Right ventricle myocardium superior (tissue), 1 donor: ENCODE results near the gene S100A2. TPM values are rescaled to one million over a fixed set of nuclear protein-coding genes. Genes with fewer than 3 reads are reported as not detected.
"Not testable (repeated sequence)": the region's sequence is repeated elsewhere in the genome, so short reads cannot be mapped to it uniquely, and the experiment has no call there.

Experiments
- ATAC-seq: fragments of 200-7000 bp; cut with Tn5 transposase; one replicate; pipeline ENCODE4 v1.9.1; 2020; ENCODE audit warnings: mild to moderate bottlenecking; ENCODE audit not compliant: poor library complexity
- DNase-seq: peaks from one replicate; pipeline ENCODE4 v3.0.0-alpha.2; 2020
- intact Hi-C: fragments of 100-400 bp; cut with DNase I; formaldehyde crosslinking; loops from one replicate; pipeline ENCODE4 v1.11.2; 2022
- total RNA-seq: library from RNA; stranded (reverse); fragmentation: NEBNext Ultra II Directional; extraction: Animal tissue kit (Norgen Biotek cat#: 25700); gene quantifications from one replicate; pipeline ENCODE4 v1.2.1, GENCODE V29; 2021
- donor health status: DM: no; HTN: yes; CAD: no; lungs with severe emphysema.

S100A2 gene
- total RNA-seq, 1 donor from 2014 or later = 2.3 TPM

GRCh38 chr1:153525088-153525728, 40.4 kb downstream of the S100A2 start:
- ATAC-seq = peak; percentile 55
- intact Hi-C loops = no loop called here
- no peak for DNase-seq

GRCh38 chr1:153522353-153523048, 43.1 kb downstream of the S100A2 start:
- intact Hi-C loops, DNase-seq, ATAC-seq: not testable (repeated sequence)

- DNase-seq, ATAC-seq, intact Hi-C loops: not testable (repeated sequence)
Observed at GRCh38 chr1:153521808-153522207, 43.8 kb downstream of the S100A2 start.

DNA sequence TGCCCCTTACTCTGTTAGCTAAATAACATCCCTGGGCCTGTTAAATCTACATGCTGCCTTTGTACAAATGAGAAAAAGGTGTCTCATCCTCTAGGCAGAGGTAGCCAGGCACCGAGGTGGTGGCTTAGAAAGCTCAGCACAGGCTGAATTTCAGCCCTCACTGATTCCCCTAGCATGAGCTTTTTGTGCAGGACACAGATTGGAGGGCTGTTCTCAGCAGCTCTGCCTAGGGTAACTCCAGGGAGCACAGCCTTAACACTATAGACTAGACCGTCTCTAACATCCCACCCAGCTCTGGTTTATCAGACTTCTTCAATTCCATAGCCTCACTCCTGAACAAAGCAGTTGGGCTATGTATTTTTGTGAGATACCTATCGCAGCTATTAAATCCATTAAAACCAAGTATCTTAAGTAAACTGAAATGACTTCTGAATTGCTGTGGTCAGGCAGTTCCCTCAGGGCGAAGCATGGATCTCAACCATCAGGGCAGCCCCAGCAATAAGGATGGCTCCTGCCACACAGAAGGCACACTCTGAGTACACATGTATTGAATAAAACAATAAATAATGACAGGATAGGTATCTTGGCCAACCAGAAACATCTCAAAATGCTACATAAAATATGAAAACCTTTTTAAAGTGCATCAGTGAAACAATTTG, 44.7 kb downstream of the S100A2 start:
- no peak for DNase-seq
- intact Hi-C loops = no loop called here
- ATAC-seq = no peak

GRCh38 chr1:153520137-153520691, 45.4 kb downstream of the S100A2 start:
- intact Hi-C loops, DNase-seq, ATAC-seq: not testable (repeated sequence)

DNA sequence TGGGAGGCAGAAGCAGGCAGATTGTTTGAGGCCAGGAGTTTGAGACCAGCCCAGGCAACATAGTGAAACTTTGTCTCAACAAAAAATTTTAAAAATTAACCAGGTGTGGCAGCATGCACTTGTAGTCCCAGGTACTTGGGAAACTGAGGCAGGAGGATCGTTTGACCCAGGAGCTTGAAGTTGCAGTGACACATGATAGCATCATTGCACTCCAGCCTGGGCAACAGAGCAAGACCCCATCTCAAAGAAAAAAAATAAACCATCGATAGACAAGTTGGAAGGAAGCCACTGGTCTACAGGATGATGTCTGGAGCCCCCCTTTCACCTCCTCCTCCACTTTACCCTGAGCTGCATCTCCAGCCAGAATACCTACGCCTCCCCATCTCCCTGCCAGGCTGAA, 46.4 kb downstream of the S100A2 start:
- ATAC-seq (no peak), DNase-seq (no peak)
- intact Hi-C loops = loop anchor here (10.0 kb wide), 1 partner anchor 236 kb away; no protein-coding TSS in a partner anchor

DNA sequence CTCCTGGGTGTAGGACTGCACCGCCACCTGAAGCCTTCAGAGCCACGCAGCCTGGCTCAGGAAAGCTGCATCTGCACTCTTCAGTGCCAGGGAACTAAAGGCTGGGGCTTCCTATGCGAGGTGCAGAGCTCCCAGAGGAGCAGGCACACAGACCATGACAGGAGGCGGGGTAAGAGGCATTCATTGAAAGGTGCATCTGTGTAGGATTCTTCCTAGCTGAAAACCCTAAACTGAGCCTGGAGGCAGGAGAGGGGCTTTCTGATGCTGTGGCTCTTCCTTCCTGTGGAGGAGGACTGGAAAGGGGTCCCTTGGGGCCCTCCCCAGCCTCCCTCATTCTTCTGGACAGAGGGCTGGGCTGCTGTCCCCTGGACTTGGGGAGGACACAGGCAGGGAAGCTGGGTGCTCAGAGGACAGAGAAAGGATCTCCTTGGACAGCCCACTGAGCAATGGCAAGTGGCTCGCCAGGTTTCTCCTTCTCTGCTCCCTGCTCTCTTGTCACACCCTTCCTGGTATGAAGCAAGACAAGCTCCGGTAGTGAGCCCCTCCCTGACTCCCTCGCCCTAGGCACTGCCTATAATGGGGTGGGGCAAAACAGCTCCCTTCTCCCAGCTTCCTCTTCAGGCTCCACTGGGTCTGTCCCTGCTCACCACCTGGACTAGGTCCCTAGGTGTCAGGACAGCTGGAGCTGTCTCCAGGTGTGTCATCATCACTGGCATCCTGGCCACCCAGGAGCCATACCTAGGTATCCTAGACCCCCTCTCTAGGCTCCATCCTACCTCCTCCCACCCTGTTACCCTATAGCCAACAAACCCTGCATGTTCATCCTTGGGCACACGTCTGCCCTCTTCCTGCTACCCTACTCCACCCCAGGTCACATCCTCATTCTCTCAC, 49.9 kb downstream of the S100A2 start:
- ATAC-seq = peak; percentile 55
- intact Hi-C loops = loop anchor here (10.0 kb wide), 1 partner anchor 239 kb away; no protein-coding TSS in a partner anchor

GRCh38 chr1:153513666-153514065, 52.0 kb downstream of the S100A2 start:
- no peak for ATAC-seq
- intact Hi-C loops = loop anchor here (10.0 kb wide), 1 partner anchor 241 kb away; no protein-coding TSS in a partner anchor

More for the DNA sequence above, 49.9 kb downstream of the S100A2 start:
- no peak for DNase-seq

DNA sequence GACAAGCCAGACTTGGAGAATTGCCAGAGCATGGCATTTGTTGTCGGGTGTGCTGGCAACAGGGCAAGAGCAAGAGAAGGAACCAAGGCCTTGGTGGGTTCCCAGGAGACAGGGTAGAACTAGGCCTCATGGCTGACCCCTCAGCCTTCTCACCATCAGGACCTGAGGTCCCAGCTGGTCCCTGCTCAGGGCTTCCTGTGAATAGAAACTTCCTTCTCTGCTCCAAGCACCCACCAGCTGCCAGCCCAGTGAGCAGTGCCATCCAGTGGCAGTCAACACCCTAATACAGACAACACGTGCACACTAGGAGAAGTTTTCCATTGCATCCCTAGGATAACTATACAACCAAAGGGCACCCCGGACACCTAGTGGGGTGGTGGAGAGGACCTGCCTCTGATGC, 52.6 kb downstream of the S100A2 start:
- ATAC-seq (peak; percentile 23), DNase-seq (no peak)
- intact Hi-C loops = loop anchor here (10.0 kb wide), 1 partner anchor 242 kb away; no protein-coding TSS in a partner anchor

More at GRCh38 chr1:153513666-153514065, 52.0 kb downstream of the S100A2 start:
- no peak for DNase-seq

Other genes starting within 250 kb of the S100A2 start
- not detected for gene PGLYRP4, start 217.0 kb downstream of the S100A2 start, total RNA-seq
- 111 TPM for gene S100A9, start 208.0 kb downstream of the S100A2 start, total RNA-seq
- 2.4 TPM for gene S100A12, start 190.2 kb downstream of the S100A2 start, total RNA-seq
- 42.5 TPM for gene S100A8, start 174.8 kb downstream of the S100A2 start, total RNA-seq
- not detected for gene S100A7A, start 149.3 kb downstream of the S100A2 start, total RNA-seq
- gene S100A7, start 105.2 kb downstream of the S100A2 start, total RNA-seq = not detected
- gene S100A6, start 29.9 kb downstream of the S100A2 start, total RNA-seq = 260 TPM
- gene S100A5, start 24.9 kb downstream of the S100A2 start, total RNA-seq = not detected
- 130 TPM for gene S100A4, start 20.0 kb downstream of the S100A2 start, total RNA-seq
- gene S100A3, start 16.6 kb downstream of the S100A2 start, total RNA-seq = 0.70 TPM
- gene S100A16, start 47.3 kb upstream of the S100A2 start, total RNA-seq = 44.3 TPM
- 5.8 TPM for gene S100A14, start 50.5 kb upstream of the S100A2 start, total RNA-seq
- gene S100A13, start 61.7 kb upstream of the S100A2 start, total RNA-seq = 153 TPM
- 2,267 TPM for gene S100A1, start 62.6 kb upstream of the S100A2 start, total RNA-seq
- 68.1 TPM for gene CHTOP, start 68.2 kb upstream of the S100A2 start, total RNA-seq
- gene SNAPIN, start 92.9 kb upstream of the S100A2 start, total RNA-seq = 57.2 TPM
- gene ILF2, start 105.1 kb upstream of the S100A2 start, total RNA-seq = 55.3 TPM
- gene NPR1, start 112.8 kb upstream of the S100A2 start, total RNA-seq = 10.0 TPM
- gene INTS3, start 162.2 kb upstream of the S100A2 start, total RNA-seq = 31.8 TPM
- 12.0 TPM for gene SLC27A3, start 209.6 kb upstream of the S100A2 start, total RNA-seq